T1000 (cell line): Measurements from ENCODE around the gene TNFAIP8L1.
"Not testable (repeated sequence)": the region's sequence is repeated elsewhere in the genome, so short reads cannot be mapped to it uniquely, and the experiment has no call there.

ENCODE experiments used
- DNase-seq: peaks from one replicate; lab custom pipeline; 2025; ENCODE audit warnings: mixed read lengths; lab: John Stamatoyannopoulos, UW

TNFAIP8L1 gene

DNA sequence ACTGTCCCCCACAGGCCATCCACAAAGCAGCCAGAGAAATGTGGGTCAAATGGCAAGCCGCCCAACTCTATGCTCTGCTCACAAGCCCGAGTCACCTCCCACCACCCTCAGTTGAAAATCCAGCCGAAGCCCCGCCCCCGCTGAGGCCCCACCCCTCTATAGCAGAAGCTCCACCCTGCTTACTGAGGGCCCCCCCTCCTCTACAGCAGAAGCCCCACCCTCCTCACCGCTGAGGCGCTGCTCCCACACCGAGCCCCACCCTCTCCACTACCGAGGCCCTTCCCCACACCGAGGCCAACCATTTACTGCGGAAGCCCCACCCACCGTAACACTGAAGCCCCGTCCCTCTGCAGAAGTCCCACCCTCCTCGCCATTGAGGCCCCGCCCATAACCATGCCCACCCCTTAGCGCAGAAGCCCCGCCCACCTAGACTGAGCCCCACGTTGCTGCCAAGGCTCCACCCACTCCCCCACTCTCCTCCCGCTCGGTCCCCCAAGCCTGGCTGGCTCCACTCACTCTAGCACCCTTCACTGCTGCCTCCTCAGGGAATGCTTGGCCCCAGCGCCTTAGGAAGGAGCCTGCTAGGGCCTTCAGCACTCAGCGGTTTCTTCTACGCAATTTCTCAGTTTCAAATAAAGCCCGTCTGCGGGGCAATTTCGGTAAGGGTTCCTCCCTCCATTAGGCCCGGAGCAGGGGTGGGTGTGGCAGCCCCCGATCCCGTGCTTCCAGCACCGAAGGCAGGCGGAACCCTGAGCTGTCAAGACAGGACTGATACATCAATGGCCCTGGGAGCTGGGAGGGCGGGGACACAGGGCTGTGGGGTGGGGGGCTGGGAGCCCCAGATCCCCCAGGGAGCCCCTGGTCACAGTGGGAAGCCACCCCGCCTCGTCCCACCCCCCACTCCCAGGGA, 39.8 kb downstream of the TNFAIP8L1 start:
- DNase-seq, result no peak

DNA sequence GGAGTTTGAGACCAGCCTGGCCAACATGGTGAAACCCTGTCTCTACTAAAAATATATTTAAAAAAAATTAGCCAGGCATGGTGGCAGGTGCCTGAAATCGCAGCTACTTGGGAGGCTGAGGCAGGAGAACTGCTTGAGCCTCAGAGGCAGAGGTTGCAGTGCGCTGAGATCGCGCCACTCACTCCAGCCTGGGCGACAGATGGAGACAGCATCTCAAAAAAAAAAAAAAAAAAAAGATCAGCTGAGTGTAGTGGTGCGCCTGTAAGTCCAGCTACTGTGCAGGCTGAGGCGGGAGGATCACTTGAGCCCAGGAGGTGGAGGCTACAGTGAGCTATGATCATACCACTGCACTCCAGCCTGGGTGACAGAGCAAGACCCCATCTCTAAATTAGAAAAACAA, 40.7 kb downstream of the TNFAIP8L1 start:
- DNase-seq, result not testable (repeated sequence)

DNA sequence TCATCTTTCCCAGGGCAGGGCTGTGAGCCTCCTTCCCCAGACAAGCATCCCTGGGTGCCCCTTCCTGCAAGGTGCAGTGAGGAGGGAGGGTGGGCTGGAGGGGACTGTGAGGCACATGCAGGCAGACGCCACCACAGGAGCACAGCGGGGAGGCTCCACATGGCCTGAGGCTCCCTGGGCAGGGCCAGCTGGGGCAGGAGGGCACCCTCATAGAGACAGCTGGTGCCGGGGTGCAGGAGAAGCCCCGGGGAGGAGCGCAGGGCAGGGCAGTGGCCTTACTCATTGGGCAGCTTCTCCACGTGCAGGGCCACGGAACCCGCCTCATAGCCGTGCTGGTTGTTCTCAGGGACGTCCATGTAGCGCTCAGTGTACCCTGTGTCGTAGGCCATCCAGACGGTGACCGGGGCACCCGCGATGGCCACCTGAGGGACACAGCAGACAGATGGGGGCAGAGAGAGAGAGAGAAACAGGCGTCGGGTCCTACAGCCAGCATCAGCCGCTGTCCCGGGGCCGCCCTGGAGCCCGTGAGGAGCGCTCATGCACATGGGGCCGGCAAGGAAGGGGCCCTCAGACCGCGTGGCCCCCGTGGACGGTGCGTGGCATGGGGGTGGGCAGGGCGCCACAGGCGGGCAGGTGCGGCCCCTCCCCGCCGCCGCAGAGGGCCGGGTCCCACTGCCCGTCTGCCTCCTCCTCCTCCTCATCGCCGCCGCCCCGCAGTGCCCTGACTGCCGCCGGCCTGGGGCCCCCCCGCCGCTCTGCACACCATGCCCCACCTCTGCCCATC, 43.3 kb downstream of the TNFAIP8L1 start:
- DNase-seq, result no peak

DNA sequence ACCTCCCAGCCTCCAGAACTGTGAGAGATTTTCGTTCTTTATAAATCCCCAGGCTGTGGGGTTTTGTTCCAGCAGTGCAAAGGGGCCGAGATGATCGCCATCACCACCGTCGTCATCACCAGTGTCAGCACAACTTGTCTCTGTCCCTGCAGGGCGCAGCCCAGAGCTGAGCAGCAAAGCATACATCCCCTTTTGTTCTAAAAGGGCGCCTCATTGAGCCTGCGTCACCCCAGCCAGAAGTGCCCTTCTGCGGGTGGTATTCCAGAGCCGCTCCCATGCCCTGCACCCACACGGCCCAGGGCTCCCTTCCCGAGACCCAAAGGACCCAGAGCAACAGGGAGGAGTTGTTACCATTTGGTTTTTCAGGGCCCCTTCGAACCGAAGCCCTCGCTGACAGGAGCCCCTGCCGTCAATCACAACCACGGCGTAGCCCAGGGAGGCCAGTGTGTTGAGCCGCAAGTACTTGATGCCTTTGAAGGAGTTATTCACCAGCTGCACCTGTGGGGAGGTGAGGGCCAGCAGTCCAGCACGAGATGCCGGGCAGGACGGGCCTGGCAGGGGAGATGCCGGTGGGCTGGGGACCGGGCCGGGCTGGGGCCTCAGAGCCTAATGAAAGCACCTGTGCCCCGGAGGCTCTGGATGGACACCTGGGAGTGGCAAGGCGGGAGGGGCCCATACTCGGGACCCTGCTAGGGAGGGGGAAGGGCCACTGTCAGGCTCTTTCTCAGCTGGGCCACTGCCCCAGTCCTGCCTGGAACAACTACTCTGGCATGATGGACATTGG, 45.2 kb downstream of the TNFAIP8L1 start:
- no peak for DNase-seq

DNA sequence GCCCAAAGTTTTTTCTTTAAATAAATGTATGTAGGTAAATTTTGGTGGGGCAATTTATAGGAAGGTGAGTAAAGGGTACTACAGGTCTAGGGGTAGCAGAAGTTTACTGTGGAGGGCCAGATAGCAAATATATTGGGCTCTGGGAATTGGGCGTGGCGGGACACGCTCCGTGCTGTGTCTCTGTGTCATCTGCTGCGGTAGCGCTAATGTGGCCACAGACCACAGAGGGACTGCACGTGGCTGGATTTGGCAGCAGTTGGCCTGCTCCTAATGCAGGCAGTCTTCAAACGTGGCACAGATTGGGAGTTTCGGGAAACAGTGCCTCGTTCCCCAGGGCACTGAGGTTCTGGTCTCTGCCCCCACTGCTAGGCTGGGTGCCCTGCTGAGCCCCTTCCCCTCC, 47.4 kb downstream of the TNFAIP8L1 start:
- no peak for DNase-seq

DNA sequence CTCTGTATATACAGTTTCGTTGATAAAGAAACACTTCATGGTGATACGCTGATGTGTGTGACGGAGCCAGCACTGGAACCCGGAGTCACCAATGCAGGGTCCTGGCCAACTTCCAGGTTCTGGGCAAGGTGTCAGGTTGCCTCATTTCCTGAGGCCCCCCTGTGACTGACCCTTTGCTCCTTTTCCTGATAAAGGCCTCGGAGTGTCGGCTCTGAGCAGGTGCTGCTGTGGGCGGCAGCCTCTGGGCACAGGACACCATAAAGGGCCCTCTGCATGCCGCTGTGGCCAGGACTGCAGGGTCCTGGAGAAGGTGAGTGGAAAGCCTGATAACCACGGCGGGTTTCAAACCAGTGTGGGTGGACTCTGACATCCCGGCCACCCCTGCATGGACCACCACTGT, 48.1 kb downstream of the TNFAIP8L1 start:
- no peak for DNase-seq

DNA sequence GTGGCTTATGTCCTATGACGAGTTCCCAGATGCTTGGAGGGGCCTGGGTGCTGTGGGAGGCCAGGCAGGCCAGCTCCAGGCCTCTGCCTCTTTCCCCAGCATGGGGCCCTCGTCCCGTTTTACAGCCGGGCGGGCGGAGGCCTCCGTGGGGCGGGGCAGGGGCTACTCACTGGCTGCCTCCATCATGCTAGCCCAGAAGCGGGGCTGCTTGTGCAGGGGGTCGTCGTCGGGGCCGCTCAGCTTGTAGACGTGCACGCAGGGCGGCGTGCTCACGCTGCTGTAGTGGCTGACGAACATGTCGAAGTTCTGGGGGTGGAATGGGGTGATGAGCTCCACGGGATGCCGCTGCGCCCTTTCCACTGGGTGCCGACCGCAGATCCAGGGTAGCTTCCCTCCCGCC, 49.3 kb downstream of the TNFAIP8L1 start:
- DNase-seq, result no peak

DNA sequence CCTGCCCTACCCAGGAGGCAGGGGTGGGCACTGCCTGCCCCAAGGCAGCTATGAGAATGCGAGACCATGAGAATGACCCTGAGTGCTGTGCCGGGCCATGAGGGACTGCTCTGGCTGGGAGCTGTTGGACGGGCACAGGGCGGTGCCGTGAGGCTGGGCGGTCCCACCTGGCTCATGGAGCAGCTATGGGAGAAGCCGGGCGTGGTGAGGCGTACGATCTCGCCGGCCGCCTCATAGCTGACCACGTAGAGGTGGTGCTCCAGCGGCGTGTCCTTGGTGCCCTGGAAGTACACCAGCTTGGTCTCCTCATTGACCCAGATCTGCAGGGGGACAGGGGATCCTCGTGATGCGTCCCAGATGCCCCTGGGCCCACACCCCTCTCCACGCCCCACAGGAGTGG, 50.1 kb downstream of the TNFAIP8L1 start:
- no peak for DNase-seq

DNA sequence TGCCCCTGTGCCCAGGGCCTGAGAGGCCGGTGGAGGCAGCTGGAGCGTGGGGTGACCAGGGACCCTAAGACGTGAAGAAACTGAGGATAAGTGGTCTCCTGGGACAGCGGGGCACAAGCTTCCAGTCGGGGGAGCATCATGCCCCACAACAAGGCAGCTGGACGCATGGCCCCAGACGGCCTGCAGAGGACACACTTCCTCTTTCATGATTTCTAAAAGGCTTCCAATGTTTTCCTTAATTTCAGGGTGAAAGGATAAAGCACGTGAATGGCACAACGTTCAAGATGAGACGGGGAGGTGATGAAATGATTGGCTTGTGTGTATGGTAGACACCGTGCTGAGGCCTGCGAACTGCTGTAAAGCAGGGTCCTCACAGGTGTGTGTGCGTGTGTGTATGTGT, 51.0 kb downstream of the TNFAIP8L1 start:
- no peak for DNase-seq

DNA sequence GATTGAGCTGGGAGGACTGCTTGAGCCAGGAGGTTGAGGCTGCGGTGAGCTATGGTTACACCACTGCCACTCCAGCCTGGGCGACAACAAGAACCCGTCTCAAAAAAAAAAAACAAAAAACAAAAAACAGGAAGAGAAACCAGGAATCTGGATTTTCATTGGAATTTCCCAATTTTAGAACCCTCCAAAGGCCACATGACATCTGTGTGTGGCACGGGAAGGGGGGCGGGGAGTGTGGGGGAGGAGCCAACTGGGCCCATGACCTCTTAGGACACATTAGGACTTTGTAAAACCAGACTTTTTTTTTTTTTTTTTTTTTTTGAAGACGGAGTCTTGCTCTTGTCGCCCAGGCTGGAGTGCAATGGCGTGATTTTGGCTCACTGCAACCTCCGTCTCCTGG, 52.1 kb downstream of the TNFAIP8L1 start:
- DNase-seq, result no peak

DNA sequence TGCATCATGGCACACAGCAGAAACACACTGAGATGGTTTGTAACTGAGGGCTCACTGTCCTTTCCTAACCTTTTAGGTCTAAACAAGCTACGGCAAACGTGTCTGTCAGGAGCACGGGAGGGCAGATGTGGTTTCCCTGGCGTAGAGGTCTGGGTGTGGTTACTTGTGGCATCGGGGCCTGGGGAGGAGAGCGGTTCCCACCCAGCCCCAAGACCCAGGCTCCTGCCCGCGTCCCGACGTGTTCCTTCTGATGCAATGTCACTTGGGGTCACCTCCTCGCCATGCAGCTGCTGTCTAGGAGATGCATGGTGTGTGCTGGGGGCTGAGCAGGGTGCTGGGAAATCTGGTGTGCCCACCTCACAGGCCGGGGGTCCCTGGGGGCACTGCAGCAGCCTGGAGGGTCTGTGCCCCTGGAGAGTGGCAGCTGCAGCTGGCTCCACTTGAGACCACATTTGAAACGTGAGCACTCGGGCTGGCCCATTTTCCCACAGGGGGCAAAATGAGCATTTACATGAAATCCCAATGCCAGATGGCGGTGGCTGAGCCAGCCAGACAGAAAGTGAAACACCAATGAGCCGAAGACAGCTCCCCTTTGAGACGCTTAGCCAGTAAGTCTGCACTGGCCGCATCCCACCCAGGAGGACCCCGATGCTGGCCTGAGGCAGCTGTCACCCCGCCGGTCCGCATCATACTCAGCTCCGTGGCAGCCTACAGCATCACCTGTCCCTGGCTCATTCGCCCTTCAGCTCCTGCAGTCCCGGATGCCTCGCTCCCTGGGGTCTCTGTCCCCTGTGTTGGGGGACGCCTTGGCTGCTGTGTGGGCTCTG, 53.1 kb downstream of the TNFAIP8L1 start:
- DNase-seq, result no peak

DNA sequence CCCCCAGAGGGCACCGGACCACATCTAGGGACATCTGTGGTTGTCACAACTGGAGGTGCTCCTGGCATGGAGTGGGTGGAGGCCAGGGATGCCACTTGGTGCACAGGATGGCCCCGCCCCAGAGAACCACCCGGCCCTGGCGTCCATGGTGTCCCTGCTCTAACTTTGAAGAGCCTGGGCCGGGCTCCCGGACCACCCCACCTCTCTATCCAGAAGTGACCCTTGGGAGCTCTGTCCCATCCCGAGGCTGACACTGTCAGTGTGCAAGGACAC, 53.7 kb downstream of the TNFAIP8L1 start:
- DNase-seq, result no peak

DNA sequence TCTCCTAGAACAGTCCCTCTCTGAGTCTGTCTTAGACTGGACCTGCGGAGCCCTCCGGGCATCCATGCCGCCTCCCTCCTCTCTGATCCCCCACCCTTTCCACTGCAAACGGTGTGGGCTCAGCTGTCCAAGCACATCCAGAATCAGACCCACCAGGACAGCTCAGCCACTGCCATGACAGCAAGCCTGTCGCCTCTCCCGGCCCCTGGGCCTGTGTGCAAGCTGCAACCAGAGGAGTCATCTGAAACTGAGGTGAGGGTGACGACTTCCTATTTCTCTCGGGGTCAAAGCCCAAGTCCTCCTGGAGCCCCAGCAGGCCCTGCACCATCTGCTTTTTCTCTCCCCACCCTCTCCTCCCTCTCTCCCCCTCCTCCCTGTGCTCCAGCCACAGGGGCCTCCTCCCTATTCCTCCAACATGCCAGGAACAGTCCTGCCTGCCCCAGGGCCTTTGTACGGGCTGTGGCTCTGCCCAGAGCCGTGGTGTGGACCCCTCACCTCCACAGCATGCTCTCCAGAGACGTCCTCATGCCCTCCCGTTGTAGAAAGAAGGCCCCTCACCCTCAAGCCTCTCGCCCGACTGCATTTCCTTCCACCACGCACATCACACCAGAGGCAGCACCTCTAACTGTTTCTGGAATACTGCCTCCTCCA, 54.3 kb downstream of the TNFAIP8L1 start:
- DNase-seq, result no peak

DNA sequence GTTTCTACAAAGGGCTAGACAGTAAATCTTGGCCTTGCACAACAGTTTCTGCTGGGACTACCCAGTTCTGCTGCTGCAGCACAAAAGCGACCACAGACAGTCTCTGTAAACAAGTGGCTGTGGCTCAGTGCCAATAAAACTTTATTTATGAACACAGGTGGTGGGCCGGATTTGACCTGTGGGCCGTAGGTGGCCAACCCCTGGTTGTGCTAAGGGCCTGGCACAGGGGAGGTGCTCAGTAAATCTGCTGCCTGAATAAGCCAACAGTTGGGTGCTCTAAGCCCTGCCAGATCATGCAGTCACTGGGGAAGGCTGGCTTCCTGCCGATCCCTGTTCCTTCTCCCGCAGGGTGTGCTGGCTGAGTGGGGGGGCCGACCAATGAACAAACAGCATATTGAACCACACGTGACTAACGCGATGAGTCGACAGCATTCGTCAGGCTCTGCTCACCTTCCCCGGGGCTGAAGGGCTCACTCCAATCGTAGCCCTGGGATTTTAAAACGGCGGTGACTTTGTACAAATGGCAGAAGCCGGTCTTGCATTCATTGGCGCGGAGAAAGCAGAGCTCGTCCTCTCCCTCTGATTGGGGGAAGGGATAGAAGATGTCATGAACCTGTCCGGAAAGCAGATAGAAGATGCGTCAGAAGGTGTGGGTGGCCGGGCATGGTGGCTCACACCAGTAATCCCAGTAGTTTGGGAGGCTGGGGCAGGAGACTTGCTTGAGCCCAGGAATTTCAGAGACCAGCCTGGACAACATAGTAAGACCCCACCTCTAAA, 55.1 kb downstream of the TNFAIP8L1 start:
- peak; percentile 93 for DNase-seq

DNA sequence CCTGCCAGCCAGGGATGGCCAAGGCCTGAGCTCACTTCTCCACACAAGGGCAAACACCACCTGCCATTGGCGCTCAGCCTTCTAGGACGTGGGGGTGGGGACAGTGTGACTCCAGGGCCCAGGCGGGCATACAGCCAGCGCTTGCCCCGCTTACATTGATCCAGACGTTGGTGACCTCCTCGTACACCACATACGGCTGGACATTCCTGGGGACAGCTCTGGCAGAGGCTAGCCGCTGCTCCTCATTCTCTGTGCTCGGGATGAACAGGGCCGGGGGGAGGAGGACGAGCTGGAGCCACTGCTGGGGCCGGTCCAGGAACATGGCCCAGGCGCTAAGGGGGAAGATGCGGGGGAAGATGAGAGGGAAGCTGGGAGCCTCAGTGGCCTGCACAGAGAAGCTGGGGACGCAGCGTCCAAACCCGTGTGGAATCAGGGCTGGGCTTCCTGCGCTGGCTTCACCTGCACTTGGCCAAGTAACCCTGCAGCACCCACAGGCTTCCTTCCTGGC, 56.0 kb downstream of the TNFAIP8L1 start:
- no peak for DNase-seq

DNA sequence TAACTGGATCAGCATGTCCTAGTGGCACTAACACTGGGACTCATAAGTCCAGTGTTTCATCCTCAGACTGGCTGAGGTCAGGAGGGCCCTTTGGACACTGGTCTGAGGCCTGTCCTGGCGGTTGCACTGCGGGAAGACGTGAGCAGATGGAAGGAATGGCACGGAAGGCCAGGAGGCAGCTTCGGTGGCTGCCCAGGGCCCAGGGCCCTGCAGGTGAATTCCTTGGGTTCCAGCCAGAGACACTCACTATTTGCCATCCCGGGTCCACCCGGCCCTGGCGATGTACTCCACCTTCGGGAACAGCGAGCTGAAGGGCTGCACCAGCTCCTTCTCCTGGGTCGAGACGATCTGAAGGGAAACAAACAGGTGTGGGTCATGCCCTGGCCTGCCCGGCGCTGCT, 58.0 kb downstream of the TNFAIP8L1 start:
- no peak for DNase-seq

DNA sequence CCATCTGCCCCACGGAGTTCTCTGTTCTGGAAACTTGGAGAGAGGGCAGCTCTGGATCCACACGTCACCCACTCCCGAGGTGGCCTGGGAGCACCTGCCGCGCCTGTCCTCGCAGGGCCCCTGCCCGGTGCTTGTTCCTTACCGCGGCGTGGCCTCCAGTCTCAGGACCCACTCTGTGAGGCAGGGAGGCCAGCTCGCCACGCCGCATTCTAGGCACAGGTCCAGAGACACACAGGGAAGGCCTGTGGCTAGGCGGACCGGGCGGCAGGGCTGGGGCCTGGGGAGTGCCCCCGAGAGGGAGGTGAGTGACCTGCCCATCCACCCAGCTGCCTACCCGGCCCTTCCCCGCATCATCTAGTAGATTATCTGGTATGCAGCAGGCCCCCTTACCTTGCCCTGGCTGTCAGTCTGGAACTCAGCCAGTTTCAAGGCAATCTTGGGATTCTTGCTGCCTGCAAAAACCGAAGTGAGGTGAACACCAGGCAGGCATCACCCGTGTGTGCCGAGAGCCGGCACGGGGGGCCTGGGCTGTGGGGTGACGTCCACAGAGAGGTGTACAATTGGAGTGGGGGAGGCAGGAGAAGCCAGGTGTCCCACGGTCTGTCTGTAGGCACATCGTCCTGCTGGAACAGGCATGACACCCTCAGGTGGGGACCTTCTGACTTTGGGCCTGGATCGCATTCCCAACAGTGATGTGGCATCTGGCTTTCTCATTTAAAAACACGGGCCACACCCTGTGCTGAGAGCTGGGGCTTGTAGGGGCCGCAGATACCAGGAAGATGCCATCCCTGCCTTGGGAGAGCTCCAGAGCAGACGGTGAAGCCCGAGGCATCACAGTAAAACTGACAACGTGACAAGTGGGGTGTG, 60.7 kb downstream of the TNFAIP8L1 start:
- no peak for DNase-seq

DNA sequence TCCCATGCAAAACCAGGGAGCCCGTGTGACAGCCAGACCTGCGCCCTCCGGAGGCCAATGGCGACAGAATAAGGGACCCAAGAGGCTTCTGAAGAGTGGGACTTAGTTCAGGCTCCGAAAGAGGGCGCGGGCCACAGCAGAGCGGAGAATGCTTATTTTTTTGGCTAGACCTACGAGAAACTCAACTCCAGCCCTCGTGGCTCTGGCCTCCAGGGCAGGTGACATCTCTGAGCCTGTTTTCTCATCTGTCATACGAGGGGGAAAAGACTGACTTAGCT, 61.3 kb downstream of the TNFAIP8L1 start:
- no peak for DNase-seq

DNA sequence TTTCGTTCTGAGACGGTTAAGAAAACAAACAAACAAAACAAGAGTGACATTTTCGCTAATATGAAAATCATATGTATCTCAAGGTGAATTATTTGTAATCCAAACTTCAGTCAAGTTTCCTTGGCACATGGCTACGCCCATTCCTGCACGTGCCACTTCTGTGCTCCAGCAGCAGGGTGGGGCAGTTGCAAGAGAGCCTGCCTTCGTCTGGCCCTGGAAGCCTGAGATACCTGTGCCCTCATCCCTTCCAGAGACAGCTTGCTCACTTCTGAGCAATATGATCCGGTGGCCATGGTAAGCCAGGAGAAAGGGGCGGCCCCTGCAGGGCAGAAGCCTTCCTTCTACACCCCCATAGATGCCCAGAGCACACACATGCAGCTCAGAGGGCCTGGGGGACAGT, 62.2 kb downstream of the TNFAIP8L1 start:
- DNase-seq, result no peak

DNA sequence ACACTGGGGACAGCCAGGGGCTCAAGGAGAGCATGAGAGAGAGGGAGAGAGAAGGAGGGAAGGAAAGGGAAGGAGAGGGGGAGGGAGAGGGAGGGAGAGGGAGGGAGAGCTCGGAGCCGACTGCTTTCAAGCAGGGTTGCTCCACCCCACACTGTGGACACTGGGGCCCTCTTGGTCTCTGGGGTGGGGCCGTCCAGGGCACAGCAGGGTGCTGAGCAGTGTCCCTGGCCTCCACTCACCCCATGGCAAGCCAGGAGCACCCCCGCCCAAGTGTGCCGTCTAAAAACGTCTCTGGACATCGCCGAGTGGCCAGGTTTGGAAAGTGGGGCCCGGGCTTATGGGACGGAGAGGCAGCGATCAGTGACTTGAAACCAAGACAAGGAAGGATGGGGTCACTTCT, 63.4 kb downstream of the TNFAIP8L1 start:
- DNase-seq, result no peak
